Testis (tissue), 2 donors: ENCODE measurements around the gene EPM2A.

Source experiments
- POLR2A ChIP-seq: fragments of 450-650 bp; IDR thresholded peaks from one replicate; pipeline ENCODE4 v1.6.1; 2017; ENCODE audit warnings: antibody characterized with exemption, mild to moderate bottlenecking, moderate library complexity
- TF ChIP-seq, protein P1 (sequence below), 3 experiments: fragments of 450-650 bp in 2 of 3; fragments of 200-600 bp in 1 of 3; sonication (generic) in 1 of 3; IDR thresholded peaks; one replicate each; pipeline ENCODE4 v1.5.1; 2016 to 2019; ENCODE audit warnings: antibody characterized with exemption in 3 of 3, mild to moderate bottlenecking in 2 of 3, moderate library complexity in 1 of 3

DNA sequence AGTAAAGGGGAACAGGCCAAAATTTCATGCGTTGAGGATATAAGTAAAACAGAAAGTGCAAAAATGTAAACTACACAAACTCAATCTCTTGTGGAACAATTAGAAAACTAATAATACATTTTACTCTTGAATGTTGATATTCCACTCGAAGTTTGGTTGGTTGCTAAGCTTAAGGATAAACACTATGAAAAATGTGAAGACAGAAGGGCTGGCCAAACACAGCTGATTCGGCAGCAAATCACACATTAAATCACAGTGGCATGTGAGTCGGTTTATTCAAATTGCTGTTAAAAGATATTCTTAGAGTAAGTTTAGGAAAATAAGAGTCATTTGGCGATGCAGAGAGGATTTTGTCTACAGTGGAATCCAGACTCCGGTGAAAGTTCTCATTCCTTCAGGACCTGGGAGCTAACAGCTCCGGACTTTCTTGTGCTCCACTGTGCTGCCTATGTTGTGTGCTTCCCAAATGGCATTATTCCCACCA lies 1.4 kb upstream of the EPM2A start:
- TF ChIP-seq, protein P1, sequence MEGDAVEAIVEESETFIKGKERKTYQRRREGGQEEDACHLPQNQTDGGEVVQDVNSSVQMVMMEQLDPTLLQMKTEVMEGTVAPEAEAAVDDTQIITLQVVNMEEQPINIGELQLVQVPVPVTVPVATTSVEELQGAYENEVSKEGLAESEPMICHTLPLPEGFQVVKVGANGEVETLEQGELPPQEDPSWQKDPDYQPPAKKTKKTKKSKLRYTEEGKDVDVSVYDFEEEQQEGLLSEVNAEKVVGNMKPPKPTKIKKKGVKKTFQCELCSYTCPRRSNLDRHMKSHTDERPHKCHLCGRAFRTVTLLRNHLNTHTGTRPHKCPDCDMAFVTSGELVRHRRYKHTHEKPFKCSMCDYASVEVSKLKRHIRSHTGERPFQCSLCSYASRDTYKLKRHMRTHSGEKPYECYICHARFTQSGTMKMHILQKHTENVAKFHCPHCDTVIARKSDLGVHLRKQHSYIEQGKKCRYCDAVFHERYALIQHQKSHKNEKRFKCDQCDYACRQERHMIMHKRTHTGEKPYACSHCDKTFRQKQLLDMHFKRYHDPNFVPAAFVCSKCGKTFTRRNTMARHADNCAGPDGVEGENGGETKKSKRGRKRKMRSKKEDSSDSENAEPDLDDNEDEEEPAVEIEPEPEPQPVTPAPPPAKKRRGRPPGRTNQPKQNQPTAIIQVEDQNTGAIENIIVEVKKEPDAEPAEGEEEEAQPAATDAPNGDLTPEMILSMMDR (IDR thresholded peaks at IDR 0.05): no peak
- no peak for TF ChIP-seq POLR2A
